NT2/D1 (cell line): ENCODE results near the gene PCSK2.

Source experiments
- DNase-seq: peaks from one replicate; pipeline ENCODE4 v3.0.0-alpha.2; 2011; ENCODE audit warnings: low read depth, low spot score
- H3K27me3 ChIP-seq: 2 replicates; pipeline ENCODE4 v1.6.0; 2011; ENCODE audit warnings: mild to moderate bottlenecking; ENCODE audit not compliant: insufficient read length, insufficient read depth
- H3K36me3 ChIP-seq: 2 replicates; pipeline ENCODE4 v1.6.1; 2011; ENCODE audit warnings: mild to moderate bottlenecking, low read length, mixed read lengths; ENCODE audit not compliant: insufficient read depth, insufficient read length
- H3K4me1 ChIP-seq: 2 replicates; pipeline ENCODE4 v1.5.1; 2011; ENCODE audit not compliant: insufficient read depth, insufficient read length
- H3K4me3 ChIP-seq: 2 replicates; pipeline ENCODE4 v1.5.1; 2011; ENCODE audit warnings: low read depth; ENCODE audit not compliant: insufficient read length
- H3K9ac ChIP-seq: 2 replicates; pipeline ENCODE4 v1.6.0; 2011; ENCODE audit warnings: low read depth; ENCODE audit not compliant: insufficient read length
- H3K9me3 ChIP-seq: 2 replicates; pipeline ENCODE4 v1.5.1; 2011; ENCODE audit warnings: mild to moderate bottlenecking, low read length; ENCODE audit not compliant: insufficient read depth
- SUZ12 ChIP-seq: IDR thresholded peaks from 2 replicates; pipeline ENCODE4 v1.6.1; 2011; ENCODE audit not compliant: insufficient read length, insufficient read depth; ENCODE audit errors: extremely low read depth
- YY1 ChIP-seq: IDR thresholded peaks from 2 replicates; pipeline ENCODE4 v1.6.1; 2011; ENCODE audit not compliant: insufficient read length, insufficient read depth
- ZNF274 ChIP-seq: IDR thresholded peaks from 2 replicates; pipeline ENCODE4 v1.6.1; 2011; ENCODE audit warnings: mild to moderate bottlenecking, low read depth, low read length

The PCSK2 gene

GRCh38 chr20:17225851-17226409, 910 bp upstream of the PCSK2 start:
- peaks cover 44% of the 10 kb centered on the region for H3K27me3 ChIP-seq
- no peaks in the 10 kb centered on the region for H3K9me3 ChIP-seq
- no peak for TF ChIP-seq ZNF274
- TF ChIP-seq SUZ12: peak; percentile 61
- TF ChIP-seq YY1: no peak
- peak overlapping the region; percentile 68 for H3K9ac ChIP-seq
- peak overlapping the region; percentile 45 for H3K4me3 ChIP-seq
- DNase-seq: no peak
- no peaks in the 10 kb centered on the region for H3K36me3 ChIP-seq
- peaks cover 3% of the 10 kb centered on the region for H3K4me1 ChIP-seq

- peaks cover 44% of the 10 kb centered on the region for H3K27me3 ChIP-seq
- DNase-seq: no peak
- no peaks in the 10 kb centered on the region for H3K36me3 ChIP-seq
- no peaks in the 10 kb centered on the region for H3K9me3 ChIP-seq
- H3K4me3 ChIP-seq: peak overlapping the region; percentile 55
- H3K4me1 ChIP-seq: peaks cover 3% of the 10 kb centered on the region
- no peak overlapping the region for H3K9ac ChIP-seq
- TF ChIP-seq ZNF274 (no peak), SUZ12 (no peak), YY1 (no peak)
Observed at GRCh38 chr20:17227219-17227575, 357 bp downstream of the PCSK2 start.

GRCh38 chr20:17227669-17228623, 1.1 kb downstream of the PCSK2 start:
- no peaks in the 10 kb centered on the region for H3K36me3 ChIP-seq
- H3K4me3 ChIP-seq: peak overlapping the region; percentile 55
- H3K27me3 ChIP-seq: peaks cover 44% of the 10 kb centered on the region
- TF ChIP-seq YY1 (no peak), ZNF274 (no peak), SUZ12 (no peak)
- no peaks in the 10 kb centered on the region for H3K9me3 ChIP-seq
- no peak for DNase-seq
- peaks cover 3% of the 10 kb centered on the region for H3K4me1 ChIP-seq
- peak overlapping the region; percentile 64 for H3K9ac ChIP-seq

- peaks cover 3% of the 10 kb centered on the region for H3K4me1 ChIP-seq
- peaks cover 44% of the 10 kb centered on the region for H3K27me3 ChIP-seq
Observed at GRCh38 chr20:17228624-17229061, 1.8 kb downstream of the PCSK2 start.

GRCh38 chr20:17229256-17229655, 2.4 kb downstream of the PCSK2 start:
- Histone ChIP-seq H3K4me1 (peaks cover 3% of the 10 kb centered on the region), H3K9ac (peak overlapping the region; percentile 33), H3K36me3 (no peaks in the 10 kb centered on the region), H3K4me3 (peak overlapping the region; percentile 19), H3K27me3 (peaks cover 43% of the 10 kb centered on the region), H3K9me3 (no peaks in the 10 kb centered on the region)
- no peak for DNase-seq
- TF ChIP-seq ZNF274 (no peak), YY1 (no peak), SUZ12 (no peak)

More at GRCh38 chr20:17228624-17229061, 1.8 kb downstream of the PCSK2 start:
- peak overlapping the region; percentile 64 for H3K9ac ChIP-seq
- no peaks in the 10 kb centered on the region for H3K36me3 ChIP-seq
- H3K9me3 ChIP-seq: no peaks in the 10 kb centered on the region
- TF ChIP-seq SUZ12: no peak
- no peak for TF ChIP-seq ZNF274
- TF ChIP-seq YY1: no peak
- H3K4me3 ChIP-seq: peak overlapping the region; percentile 55
- no peak for DNase-seq

- Histone ChIP-seq H3K4me1 (no peaks in the 10 kb centered on the region), H3K36me3 (no peaks in the 10 kb centered on the region), H3K4me3 (no peak overlapping the region), H3K27me3 (peaks cover 4% of the 10 kb centered on the region), H3K9ac (no peak overlapping the region), H3K9me3 (no peaks in the 10 kb centered on the region)
- TF ChIP-seq ZNF274: no peak
- DNase-seq: no peak
Observed at GRCh38 chr20:17233626-17234025, 6.8 kb downstream of the PCSK2 start.

- no peaks in the 10 kb centered on the region for H3K27me3 ChIP-seq
- DNase-seq: no peak
- TF ChIP-seq ZNF274 (no peak), SUZ12 (no peak), YY1 (no peak)
- H3K4me1 ChIP-seq: no peaks in the 10 kb centered on the region
- no peak overlapping the region for H3K9ac ChIP-seq
- H3K9me3 ChIP-seq: no peaks in the 10 kb centered on the region
- H3K4me3 ChIP-seq: no peak overlapping the region
- H3K36me3 ChIP-seq: no peaks in the 10 kb centered on the region
Observed at GRCh38 chr20:17236766-17237165, 9.9 kb downstream of the PCSK2 start.
